NCI-H345 treated with DMSO at 0.1 percent for 48 hours (cell line): ENCODE results near the gene ALG1L2.
"Not testable (repeated sequence)": the region's sequence is repeated elsewhere in the genome, so short reads cannot be mapped to it uniquely, and the experiment has no call there.

ENCODE experiments used
- DNase-seq: peaks from one replicate; lab custom pipeline; 2025; ENCODE audit not compliant: unreplicated experiment; lab: John Stamatoyannopoulos, UW

Gene ALG1L2, protein sequence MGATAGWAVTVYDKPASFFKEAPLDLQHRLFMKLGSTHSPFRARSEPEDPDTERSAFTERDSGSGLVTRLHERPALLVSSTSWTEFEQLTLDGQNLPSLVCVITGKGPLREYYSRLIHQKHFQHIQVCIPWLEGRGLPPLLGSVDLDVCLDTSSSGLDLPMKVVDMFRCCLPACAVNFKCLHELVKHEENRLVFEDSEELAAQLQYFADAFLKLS

DNA sequence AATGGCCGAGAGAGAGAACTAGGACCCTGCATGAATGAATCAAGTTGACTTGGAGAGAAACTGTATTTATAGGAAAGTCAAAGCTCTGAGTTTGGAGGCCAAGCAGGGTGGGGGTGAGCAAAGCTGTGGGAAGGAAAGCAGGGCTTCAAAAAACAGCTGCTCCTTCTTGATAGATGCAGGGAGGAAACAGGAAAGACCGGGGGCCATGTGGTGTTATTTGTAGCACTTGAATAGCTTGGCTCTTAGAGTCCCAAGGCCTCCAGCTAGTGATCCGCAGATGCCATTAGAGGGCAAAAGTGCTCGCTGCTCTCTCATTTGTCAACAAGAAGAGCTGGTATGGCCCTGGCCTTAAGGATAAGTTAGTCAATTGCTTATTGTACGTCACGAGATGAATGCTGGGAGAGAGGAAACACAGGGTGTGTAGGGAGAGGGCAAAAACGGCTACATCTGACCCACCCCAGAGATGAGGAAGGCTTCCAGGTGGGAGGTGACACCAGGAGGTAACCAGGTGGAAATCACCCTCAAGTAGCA is at the start of gene ALG1L2:
ALG1L2 (plus strand) TSS at position 481 of the 531 bp plus-strand sequence. CDS start 186 bp downstream, outside the sequence.
- DNase-seq: no peak

DNA sequence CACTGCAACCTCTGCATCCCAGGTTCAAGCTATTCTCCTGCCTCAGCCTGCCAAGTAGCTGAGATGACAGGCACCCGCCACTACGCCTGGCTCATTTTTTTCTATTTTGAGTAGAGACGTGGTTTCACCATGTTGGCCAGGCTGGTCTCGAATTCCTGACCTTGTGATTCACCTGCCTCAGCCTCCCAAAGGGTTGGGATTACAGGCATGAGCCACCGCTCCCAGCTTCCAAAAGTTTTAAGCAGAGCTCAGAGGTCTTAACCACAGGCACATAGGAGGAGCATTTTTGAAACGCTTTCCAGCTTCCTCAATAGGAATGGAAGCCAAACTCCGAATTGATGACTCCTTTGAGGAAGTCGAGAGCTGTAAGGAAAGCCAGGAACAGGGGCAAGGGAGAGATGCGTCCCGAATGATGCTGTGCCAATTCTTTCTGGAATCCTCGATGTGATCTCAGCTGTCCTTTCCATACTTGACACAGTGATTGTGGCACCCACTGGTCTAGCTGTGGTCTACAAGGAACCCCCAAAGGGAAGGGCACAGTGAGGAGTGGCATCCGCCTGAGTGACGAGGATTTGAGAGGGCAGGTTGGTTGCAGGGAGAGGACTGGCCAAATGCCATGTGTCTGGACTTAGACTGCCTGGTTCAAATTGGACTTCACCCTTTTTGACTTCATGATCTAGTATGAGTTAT is 44.4 kb upstream of the ALG1L2 start:
- DNase-seq: not testable (repeated sequence)

DNA sequence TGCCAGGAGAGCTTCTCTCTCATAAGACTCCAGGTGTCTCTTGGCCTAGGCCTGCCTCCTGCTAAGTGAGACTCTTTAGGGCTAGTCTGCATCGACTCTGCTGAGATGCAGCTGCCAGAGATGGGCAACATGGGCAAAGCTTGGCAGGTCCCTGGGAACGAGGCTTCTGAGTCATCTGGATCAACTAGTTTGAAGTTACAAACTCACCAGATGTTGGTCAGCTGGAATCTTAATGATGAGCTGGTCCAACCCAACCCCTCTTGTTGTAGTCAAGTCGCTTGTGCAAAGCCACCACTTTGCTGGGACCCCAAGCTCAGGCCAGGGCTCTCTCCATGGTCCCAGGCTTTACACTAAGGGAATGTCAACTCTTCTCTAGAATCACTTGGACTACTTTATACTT is 38.9 kb upstream of the ALG1L2 start:
- DNase-seq: not testable (repeated sequence)

DNA sequence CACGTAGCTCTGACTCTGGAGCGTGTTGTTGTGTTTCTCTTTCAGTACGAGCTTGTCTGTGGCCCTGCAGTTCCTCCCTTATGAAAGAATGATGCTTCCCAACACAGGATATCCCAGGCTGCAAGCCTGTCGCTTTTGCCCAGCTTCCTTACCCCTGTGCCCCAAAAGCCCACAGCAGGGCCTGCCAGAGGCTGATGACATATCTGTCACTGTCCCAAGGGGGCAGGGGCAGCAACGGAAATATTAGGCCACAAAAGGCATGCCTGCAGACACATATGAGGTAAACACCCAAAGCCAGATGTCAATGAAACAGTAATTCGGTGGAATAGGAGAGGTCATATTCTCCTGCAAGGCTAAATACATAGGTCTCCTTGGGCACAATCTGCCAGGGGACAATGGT is 38.0 kb upstream of the ALG1L2 start:
- not testable (repeated sequence) for DNase-seq

DNA sequence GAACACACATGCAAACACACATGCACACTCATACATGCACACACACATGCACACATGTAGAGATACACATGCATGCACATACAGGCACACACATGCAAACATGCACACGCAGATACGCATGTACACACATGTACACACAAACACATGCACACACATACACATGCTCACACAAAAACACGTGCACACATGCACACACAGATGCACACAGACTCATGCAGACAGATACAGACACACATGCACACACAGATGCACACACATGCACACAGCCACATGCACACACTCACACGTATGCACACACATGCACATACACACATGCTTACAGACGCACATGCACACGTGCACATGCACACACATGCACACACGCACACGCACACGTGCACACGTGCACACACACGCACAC is 37.3 kb upstream of the ALG1L2 start:
- no peak for DNase-seq

DNA sequence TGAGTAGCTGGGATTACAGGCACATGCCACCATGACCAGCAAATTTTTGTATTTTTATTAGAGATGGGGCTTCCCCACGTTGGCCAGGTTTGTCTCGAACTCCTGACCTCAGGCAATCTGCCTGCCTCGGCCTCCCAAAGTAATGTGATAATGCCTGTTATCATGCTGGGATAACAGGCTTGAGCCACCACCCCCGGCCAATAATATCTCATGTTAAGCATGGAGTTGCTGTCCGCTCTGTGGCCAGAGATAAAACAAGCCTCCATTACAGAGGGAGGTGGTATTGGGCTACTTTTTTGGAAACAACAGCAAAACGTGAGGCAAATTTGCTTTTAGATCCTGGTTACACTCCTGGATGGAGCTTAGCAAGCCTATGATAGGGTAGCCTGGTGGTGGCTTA is 32.9 kb upstream of the ALG1L2 start:
- DNase-seq: no peak

DNA sequence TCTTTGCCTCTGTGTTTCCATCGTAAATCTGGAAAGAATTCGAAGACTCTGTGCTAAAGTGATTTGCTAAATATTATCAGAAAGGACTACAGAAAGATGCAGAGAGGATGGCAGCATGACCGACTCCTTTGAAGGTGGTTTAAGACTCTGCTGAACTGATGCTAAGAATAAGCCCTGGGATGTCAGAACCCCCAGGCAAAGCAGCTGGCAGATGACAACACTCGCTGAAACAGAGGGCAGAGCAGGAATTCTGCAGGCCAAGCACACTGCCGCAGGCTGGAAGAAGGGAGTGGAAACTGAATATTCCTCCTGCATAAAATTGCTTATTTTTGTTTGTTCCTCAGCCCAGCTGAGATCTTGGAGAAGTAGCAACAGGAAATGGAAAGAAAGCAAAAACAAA is 29.3 kb upstream of the ALG1L2 start:
- not testable (repeated sequence) for DNase-seq

DNA sequence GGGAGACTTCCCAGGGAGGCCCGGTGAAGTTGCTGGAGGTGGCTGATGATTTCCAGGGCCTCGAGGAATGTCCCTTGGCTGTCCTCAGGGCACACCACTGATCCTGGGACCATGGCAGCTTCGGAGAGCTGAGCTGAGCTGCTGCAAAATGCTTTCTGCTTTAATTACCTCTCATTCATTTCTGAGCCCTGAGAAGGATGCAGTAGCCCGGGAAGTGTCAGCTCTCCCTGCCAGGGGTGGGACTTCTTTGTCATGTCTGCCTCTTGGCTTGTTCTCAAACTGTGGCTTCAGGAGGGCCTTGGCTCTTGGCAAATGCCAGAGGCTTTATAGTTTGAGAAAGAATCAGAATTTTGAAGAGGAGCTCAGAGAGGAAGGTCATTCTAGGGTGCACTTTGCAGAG is 28.7 kb upstream of the ALG1L2 start:
- not testable (repeated sequence) for DNase-seq

DNA sequence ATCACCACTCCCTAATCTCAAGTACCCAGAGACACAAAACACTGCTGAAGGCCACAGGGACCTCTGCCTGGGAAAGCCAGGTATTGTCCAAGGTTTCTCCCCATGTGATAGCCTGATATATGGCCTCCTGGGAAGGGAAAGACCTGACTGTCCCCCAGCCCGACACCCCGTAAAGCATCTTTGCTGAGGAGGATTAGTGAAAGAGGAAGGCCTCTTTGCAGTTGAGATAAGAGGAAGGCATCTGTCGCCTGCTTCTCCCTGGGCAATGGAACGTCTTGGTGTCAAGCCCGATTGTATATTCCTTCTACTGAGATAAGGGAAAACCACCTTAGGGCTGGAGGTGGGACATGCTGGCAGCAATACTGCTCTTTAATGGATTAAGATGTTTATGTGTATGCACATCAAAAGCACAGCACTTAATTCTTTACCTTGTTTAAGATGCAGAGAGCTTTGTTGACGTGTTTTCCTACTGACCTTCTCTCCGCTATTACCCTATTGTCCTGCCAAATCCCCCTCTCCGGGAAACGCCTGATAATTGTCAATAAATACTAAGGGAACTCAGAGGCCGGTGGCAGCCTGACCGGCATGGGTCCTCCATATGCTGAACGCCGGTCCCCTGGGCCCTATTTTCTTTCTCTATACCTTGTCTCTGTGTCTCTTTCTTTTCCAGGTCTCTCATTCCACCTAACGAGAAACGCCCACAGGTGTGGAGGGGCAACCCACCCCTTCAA is 23.9 kb upstream of the ALG1L2 start:
- DNase-seq: not testable (repeated sequence)

DNA sequence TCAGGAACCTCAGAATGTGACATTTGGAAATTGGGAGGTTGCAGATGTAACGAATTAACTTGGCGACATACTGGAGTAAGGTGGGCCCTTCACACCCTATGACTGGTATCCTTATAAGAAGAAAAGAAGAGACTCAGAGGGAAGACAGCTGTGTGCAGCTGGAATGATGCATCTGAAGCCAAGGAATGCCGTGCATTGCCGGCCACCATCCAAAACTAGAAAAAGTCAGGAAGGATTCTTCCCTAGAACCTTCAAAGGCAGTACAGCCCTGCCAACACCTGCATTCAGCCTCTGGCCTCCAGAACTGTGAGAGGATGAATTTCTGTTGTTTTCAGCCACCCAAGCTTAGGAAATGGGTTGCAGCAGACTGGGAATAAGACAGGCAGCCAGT is 23.4 kb upstream of the ALG1L2 start:
- not testable (repeated sequence) for DNase-seq

DNA sequence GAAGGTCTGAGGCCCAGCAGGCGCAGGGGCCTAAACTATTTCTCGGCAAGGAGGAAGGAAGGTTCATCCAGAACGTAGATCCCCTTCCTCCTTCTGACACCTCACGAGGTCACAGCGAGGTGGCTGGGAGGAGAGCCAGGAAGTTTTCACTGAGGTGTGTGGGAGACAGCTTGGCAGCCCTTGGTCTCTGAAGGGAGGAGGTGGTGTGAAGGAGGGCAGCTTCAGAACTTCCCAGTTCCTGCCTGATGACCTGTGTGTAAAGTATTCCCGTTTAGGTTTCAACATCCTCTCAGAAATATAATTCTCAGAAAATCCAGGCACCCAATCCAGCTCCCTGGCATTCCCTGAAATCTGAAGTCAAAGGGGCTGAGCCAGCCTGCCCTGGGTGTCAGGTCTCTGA is 22.9 kb upstream of the ALG1L2 start:
- DNase-seq: not testable (repeated sequence)

DNA sequence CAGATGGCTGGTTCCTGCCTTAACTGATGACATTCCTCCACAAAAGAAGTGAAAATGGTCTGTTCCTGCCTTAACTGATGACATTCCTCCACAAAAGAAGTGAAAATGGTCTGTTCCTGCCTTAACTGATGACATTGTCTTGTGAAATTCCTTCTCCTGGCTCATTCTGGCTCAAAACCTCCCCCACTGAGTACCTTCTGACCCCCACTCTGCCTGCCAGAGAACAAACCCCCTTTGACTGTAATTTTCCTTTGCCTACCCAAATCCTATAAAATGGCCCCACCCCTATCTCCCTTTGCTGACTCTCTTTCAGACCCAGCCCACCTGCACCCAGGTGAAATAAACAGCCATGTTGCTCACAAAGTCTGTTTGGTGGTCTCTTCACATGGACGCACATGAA is 22.5 kb upstream of the ALG1L2 start:
- not testable (repeated sequence) for DNase-seq

DNA sequence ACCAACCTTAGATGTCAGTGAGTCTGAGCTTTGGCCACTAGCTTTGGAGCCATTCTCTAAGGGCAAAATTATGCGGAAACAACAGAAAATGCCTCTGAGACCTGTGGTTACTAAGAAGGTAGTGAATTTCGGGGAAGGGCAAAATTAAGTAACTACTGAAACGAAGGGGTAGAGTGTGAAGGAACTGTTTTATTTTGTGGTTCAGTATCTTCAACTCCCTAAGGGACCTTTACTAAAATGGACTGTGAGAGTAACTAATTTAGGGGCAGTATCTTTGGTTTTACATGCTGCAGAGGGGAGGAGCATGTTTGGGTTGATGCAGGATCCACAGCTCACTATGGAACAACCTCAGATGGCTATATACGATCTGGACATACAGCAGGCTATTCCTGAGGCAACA is 8.0 kb upstream of the ALG1L2 start:
- no peak for DNase-seq

DNA sequence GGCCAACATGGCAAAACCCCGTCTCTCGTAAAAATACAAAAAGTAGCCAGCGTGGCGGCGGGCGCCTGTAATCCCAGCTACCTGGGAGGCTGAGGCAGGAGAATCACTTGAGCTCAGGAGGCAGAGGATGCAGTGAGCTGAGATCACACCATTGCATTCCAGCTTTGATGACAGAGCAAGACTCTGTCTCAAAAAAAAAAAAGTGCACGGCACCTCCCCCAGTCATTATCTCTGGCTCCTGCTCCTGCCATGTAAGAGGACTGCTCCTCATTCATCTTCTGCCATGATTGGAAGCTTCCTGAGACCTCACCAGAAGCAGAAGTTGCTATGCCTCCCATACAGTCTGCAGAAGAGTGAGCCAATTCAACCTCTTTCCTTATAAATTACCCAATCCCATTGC is 4.0 kb upstream of the ALG1L2 start:
- no peak for DNase-seq

DNA sequence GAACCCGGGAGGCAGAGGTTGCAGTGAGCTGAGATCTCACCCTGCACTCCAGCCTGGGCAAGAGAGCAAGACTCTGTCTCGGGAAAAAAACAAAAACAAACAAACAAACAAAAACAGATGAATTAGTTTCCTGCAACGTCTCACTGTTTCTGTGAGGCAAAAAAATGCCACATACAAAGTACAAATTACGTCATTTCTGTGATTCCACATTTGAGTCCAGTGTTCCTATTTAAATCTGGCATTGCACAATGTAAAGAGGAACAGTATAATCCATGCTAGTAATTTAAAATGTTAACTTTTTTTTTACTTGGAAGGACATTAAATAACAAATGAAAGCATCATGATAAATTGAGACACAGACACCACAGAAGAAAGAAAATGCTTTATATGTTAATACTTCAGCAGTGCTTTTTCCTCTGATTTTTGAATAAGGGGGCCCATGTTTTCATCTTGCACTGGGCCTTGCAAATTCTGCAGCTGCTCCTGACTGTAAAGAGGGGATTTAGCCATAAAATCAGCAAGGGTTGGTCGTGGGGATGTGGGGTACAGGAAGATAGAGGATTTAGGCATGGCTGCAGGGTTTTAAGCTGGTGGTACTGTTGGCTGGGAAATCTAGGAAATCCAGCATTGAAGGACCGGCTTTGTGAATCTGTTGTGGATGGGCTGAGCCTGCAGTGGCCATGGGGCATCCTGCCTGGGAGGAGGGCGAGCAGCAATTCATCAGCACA is 1.9 kb downstream of the ALG1L2 start:
- not testable (repeated sequence) for DNase-seq

DNA sequence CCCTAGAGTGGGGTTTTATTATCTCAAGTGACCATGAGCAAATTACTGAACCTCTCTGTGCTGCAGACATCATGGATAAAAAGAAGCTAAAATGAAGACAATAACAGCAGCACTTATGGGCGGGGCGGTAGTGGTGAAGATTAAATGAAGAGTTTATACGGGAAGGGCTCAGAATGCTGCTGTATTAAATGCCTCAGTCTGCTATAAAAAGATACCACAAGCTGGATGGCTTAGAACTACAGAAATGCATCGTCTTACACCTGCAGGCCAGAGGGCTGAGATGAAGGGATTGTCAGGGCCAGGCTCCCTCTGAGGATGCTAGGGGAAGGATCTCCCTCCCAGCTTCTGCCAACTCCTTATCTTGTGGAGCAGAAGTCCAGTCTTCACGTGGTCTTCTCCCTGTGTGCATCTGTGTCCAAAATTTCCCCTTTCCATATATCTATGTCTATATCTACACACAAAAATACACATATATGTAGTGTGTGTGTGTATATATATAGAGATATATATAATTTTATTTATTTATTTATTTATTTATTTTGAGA is 2.9 kb downstream of the ALG1L2 start:
- no peak for DNase-seq

DNA sequence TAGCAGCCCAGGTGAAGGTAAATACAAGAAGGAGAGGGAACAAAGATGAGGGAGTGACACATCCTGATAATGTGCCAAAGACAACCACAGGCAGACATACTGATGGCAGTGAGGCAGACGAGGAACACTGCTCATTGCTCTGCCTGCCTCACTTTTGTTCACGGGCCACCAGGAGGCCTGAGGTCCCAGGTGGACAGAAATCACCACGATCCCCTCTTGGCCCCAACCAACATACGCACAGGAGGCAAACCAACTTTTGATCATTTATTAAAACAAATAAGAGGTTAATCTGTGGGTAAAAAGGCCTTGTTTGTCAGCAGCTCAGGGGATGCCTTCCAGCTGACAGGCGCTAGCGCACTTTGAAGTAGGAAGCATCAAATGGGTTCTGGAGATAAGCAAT is 4.2 kb downstream of the ALG1L2 start:
- DNase-seq: no peak

DNA sequence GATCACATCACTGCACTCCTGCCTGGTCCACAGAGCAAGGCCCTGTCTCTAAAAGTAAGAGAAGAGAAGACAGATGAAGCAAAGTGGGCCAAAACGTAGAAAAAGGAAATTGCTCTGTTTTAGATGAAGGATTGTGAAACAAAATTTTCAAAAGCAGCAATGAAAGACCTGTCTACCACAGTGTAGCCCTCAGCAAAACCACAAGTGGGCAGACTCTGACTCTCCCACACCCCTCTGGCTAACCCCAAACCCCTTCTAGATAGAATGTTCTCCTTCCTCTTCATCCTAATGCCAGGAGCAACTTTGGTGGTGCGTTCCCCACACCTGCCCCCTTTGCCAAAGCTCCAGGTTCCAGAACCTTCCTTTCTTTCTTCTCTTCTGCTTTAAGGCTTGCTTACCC is 5.0 kb downstream of the ALG1L2 start:
- not testable (repeated sequence) for DNase-seq

DNA sequence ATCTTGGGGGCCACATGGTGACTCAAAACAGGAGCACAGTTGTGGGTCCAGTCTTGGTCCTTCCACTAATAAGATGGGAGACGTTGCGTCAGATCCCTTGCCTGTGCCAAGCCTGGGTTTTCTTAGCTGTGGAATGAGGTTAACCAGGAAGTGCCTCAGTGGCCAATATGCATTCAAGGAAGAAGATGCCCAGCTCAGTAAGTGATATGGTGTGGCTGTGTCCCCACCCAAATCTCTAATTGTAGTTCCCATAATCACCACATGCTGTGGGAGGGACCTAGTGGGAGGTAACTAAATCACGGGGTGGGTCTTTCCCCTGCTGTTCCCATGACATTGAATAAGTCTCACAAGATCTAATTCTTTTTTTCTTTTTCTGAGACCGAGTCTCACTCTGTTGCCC is 6.4 kb downstream of the ALG1L2 start:
- DNase-seq: no peak

DNA sequence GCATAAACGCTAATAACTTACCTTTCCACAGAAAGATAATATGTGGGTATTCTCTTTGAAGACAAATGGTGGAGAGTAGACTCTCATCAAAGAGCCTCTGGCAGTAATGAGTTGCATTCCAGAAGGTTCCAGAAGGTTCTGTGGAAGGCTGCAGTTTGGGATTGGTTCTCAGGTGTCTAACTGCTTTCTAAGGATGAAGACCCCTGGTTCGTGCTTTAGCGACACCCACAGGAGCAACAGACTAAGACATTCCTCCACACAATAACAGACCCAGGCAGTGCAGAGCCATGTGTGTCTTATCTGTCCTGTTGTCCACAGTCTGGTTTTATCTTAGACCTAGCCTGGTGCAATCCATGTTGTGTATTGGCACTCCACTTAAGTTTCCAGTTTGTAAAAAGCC is 9.1 kb downstream of the ALG1L2 start:
- not testable (repeated sequence) for DNase-seq

DNA sequence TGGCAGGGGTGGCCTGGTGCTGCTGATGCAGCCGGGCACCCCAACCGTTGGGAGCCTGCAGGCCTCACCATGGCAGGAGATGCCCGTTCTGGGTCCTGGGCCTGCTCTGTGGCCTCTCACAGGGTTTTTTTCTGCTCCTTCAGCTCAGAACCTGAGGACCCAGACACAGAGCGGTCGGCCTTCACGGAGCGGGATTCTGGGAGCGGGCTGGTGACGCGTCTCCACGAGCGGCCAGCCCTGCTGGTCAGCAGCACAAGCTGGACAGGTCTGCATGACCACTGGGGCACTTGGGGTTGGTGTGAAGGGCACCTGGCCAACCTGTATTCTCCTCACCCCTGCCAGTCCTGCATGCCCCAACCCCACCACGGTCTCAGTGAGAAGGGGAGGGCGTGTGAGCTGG is 10.3 kb downstream of the ALG1L2 start:
- DNase-seq: no peak
